ENCODE results near the gene DMAP1. TPM values are rescaled to one million over a fixed set of nuclear protein-coding genes. Genes with fewer than 3 reads are reported as not detected.
A peak's percentile ranks its signal among the peaks of the same experiment; 100 is the strongest.
"Not testable (repeated sequence)": the region's sequence is repeated elsewhere in the genome, so short reads cannot be mapped to it uniquely, and the experiment has no call there.

DMAP1 gene, protein sequence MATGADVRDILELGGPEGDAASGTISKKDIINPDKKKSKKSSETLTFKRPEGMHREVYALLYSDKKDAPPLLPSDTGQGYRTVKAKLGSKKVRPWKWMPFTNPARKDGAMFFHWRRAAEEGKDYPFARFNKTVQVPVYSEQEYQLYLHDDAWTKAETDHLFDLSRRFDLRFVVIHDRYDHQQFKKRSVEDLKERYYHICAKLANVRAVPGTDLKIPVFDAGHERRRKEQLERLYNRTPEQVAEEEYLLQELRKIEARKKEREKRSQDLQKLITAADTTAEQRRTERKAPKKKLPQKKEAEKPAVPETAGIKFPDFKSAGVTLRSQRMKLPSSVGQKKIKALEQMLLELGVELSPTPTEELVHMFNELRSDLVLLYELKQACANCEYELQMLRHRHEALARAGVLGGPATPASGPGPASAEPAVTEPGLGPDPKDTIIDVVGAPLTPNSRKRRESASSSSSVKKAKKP
- total RNA-seq (2014; rRNA removed; shearing (Covaris generic)): 8.8 and 9.7 TPM in 2 replicates

DNA sequence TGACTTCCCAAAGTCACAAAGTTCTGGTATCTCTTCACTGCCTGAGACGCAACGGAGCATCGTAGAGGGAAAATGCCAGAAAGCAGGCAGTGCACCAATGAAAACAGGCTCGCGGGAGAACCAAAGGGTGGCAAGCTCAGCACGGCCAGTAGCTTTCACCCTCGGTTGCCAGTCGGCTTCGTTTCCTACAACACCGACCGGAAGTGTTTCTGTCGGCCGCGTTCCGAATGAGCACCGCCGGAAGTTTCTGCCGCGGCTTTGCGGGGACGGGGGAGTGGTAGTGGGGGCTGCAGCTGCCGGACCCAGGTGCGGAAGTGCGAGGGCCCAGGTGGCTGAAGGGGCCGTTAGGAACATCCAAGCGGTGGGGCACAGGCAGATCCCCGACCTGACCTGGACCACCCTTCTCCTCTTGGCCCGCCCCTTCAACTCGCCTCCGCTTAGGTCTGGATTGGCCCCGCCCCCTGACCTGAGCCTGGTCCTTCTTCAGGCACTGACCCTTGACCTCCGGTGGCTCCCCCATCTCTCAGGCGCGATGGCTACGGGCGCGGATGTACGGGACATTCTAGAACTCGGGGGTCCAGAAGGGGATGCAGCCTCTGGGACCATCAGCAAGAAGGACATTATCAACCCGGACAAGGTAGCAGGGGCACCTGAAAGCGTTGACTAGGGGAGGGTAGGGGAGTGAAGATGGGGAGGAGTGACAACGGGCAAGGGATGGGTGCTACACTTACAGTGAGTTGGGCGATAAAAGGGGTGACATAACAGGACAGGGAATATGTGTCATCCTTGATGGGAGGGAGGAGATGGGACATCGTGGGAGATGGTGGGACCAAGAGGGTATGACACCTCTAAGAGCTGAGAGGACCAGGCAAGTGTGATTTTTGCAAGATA, at the start of gene DMAP1:
Gene DMAP1, plus strand, starts transcription at position 250 of the 891 bp plus-strand sequence. Its CDS starts 283 bp downstream, at position 533.
- peak; percentile 82 for DNase-seq (ENCODE audit: low read depth)

DNA sequence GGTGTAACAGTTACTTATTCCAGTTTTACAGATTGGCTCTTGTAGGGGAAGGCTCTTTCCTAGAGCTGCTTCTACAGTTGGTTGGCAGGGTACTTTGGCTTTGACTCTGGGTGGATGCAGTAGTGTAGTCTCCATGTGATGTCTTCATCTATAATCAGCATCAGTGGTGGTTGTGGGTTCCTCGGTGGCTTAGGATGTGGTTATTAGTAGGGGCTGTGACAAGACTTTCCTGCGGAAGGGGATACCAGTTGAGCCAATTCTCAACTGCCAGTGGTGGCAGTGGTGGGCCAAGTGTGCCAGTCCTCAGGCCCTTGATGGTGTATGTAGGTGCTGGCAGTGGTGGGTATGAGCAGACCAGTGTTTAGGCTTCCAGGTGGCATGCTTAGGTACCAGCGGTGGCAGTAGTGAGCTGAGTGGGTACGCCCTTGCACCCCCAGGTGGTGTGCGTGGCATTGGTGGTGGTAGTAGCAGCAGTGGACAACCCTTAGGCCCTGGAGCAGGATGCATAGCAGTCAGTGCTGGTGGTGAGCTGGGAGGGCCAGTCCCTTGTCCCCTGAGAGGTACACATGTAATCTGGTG, 44.7 kb upstream of the DMAP1 start:
- DNase-seq (ENCODE audit: low read depth): no peak

- DNase-seq (ENCODE audit: low read depth): peak; percentile 26
Measured at GRCh38 chr1:44170281-44170823, 42.9 kb upstream of the DMAP1 start.

DNA sequence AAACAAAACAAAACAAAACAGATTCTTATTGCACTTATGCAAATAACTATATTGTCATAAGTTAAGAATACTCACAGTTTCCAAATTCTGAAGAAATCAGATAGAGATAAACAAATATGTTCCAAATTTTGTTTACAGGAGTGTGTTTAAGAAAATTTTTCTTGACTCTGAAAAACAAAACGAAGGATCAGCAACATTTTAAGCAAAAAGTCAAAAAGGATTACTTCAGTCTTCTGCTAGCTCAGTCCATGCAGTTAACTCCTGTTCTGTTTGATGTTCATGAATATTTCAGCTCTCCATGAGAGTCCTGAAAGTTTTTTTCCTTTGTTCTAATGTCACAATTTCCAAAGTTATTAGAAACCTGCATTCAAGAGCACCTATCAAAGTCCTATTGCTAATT, 38.6 kb upstream of the DMAP1 start:
- no peak for DNase-seq (ENCODE audit: low read depth)

- no peak for DNase-seq (ENCODE audit: low read depth)
Measured at GRCh38 chr1:44200336-44200735, 12.9 kb upstream of the DMAP1 start.

DNA sequence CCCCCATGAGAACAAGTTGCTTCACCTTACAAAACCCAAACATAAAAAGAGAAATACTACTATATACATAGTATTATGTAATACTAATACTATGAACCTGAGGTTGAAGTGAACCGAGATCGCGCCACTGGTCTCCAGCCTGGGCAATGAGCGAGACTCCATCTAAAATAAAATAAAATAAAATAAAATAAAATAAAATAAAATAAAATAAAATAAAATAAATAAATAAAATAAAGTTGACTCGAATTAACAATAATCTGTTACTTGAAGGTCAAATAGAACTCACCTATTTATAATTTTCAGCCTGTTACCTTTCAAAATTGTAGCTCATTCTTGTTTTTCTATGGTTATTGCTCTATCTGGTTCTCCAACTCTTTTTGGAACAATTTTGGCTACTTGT, 6.7 kb upstream of the DMAP1 start:
- DNase-seq (ENCODE audit: low read depth): not testable (repeated sequence)

DNA sequence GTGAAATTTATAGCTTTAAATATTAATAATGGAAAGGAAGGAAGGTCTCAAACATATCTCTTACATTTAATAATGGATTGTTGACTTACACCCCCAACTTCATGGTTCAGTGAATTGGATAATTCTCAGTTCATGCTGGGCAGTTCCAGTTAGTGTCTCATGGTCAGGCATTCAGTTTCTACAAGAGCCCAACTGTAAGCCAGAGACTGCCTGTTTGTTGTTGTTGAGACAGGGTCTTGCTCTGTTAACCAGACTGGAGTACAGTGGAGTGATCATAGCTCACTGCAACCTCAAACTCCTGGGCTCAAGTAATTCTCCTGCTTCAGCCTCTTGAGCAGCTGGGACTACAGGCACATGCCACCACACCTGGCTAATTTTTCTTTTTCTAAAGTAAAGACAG, 5.0 kb upstream of the DMAP1 start:
- DNase-seq (ENCODE audit: low read depth): no peak

GRCh38 chr1:44210595-44210994, 2.7 kb upstream of the DMAP1 start:
- DNase-seq (ENCODE audit: low read depth): no peak

DNA sequence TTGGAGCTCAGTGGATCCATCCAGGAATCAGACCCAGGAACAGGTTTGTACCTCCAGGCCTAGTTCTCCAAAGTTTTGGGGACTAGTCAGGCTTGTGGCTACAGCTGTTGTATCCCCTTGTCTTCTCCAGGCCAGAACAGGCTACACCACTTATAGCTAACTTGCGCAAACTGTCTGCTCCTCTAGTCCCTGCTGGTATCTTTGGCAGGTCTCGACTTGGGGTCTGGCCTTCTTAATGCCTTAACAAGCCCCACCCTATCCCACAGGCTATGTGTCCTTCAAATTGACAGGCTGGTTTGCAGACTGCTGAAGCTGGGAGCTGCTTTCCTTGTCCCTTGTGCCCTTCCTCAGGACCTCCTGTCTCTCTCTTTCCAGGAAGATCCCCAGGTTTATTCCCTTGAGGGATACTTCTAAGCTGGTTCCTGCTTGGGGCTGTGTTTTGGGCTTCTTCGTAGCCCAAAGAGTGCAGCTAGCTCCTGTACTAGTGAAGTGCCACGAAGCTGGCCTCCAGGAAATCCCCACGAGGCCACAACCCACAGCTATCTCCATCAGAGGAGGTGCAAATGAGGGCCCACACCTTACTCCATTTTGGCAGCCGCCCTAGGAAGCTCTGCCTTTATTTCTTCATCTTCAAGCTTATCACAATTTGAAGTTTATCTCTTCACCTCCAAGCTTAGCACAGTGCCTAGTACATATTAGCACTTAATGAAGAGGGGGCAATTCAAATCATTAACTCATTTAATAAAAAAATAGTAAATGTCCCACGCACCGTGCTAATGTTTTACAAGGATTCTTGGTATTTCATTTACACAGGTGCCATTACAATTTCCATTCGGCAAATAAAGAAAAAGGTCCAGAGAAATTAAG, 683 bp upstream of the DMAP1 start:
- no peak for DNase-seq (ENCODE audit: low read depth)

DNA sequence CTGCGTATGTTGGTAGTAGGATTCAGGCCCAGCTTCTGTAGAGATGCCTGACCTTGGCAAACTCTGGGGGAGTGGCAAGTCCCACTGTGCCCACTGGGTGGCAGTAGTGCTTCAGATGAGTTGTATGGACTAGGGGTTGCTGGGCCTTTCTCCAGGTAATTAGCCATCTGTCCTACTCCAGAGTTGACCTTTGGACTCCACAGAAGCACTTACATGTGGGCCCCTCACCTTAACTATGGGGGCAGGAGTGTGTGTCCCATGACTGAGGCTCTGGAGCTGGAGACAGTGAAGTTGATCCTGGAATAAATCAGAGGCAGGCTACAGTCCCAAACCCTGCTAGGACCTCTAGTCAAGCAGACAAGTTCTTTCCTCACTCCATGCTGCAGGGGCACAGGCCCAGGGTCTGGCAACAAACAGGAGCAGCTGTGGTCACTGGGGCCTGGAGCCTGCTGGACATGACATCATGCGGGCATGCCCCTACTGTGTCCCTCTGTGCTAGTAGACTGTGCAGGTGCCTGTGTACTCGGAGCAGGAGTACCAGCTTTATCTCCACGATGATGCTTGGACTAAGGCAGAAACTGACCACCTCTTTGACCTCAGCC, 4.6 kb downstream of the DMAP1 start:
- peak; percentile 55 for DNase-seq (ENCODE audit: low read depth)

DNA sequence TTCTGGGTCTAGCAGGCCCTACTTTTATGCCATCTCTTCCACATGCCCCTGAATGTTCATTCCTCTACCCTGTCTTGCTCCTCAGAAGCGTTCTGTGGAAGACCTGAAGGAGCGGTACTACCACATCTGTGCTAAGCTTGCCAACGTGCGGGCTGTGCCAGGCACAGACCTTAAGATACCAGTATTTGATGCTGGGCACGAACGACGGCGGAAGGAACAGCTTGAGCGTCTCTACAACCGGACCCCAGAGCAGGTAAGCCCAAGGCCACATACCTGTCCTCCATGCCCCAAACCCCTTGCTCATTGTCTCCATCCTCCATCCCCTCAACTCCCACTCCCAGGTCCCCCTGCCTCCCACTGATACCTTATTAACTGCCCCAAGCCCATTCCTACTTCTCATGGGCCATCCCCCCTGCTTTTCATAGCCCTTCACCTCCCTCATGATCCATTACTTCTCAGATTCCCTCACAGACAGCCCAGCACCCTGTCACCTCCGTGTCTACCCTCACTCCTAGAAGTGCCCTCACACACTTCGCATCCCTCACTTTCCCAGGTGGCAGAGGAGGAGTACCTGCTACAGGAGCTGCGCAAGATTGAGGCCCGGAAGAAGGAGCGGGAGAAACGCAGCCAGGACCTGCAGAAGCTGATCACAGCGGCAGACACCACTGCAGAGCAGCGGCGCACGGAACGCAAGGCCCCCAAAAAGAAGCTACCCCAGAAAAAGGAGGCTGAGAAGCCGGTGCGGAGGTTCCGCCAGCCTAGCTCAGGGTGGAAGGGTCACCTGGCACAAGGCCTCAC, 5.4 kb downstream of the DMAP1 start:
- DNase-seq (ENCODE audit: low read depth): no peak

DNA sequence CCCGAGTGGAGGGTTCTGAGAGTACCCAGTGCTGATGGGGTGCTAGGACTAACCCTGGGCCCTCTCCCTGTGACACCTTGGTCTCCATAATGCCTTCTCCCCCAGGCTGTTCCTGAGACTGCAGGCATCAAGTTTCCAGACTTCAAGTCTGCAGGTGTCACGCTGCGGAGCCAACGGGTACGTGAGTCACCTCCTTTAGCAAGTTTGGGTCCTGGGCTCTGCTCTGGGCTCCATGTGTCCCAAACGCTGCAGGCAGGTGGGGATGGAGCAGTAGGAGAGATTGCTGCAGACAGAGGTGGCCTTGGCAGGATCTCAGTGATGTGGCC, 6.0 kb downstream of the DMAP1 start:
- no peak for DNase-seq (ENCODE audit: low read depth)

DNA sequence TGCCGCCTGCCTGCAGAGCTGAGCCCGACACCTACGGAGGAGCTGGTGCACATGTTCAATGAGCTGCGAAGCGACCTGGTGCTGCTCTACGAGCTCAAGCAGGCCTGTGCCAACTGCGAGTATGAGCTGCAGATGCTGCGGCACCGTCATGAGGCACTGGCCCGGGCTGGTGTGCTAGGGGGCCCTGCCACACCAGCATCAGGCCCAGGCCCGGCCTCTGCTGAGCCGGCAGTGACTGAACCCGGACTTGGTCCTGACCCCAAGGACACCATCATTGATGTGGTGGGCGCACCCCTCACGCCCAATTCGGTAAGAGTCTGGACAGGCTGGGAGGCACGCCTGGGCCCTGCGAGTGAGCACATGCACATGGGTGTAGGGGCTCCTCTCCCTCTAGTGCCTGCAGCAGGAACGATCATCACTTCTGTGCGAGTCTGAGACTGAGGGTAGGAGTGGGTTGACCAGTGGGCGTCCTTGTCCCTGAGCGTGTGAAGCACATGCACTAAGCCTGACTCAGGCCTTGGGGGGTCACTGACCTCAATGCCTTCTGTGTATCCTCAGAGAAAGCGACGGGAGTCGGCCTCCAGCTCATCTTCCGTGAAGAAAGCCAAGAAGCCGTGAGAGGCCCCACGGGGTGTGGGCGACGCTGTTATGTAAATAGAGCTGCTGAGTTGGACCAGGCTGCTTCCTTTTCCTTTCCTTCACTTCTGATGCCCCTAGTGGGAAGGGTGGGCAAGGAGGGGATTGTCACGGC, 6.9 kb downstream of the DMAP1 start:
- no peak for DNase-seq (ENCODE audit: low read depth)

DNA sequence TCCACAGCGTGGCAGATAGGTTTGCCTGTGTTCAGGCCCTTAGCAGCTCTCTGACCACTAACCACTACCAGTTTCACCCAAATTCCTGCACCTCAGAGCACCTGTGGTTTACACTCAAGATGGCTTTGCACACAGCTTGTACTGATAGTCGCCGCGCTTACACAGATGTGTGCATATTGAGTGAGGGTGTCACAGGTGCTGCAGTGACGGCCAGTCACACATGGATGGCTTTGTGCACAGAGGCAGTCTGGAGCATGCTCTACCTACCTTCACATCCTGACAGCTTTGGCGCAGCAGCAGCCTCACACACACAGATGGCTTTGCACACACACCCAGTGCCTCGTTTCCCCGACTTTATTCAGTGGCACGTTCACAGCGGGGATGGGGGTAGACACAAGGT, 7.5 kb downstream of the DMAP1 start:
- DNase-seq (ENCODE audit: low read depth): no peak

GRCh38 chr1:44221769-44222168, 8.5 kb downstream of the DMAP1 start:
- DNase-seq (ENCODE audit: low read depth): no peak

DNA sequence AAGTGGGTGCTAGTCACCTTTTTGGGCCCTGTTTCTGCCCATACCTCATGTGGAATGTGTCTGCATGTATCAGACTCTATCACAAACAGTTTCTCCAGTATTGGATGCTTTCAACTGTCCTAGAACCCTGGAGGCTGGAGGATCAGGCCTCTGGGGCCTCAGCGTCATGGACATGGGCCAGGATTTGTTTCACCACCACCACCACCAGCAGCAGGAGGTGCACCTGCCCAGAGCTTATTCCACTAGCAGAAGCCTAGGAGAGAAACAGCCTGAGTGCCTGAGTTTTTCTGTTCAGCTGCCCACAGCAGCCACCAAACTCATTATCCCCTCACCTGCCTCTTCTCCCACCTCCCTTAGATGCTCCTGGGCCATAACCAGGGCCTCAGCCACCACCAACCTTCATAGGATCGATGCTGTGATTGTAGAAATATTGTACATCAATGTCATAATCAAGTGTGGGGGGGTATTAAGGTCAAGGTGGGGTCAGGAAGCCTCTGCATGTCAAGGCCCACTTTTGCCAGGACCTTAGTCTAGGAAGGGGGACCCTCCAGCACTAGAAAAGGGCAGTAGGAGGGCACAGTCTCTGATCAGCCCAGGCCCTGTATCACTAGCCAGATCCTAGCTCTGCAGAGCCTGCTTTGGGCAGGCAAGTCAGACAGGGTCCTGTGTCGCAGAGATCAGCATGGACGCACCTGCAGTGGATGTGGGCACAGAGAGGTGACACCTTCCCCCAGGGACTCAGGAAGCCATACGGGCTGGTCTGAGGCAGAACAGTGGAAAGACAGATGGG, 9.3 kb downstream of the DMAP1 start:
- no peak for DNase-seq (ENCODE audit: low read depth)

- DNase-seq (ENCODE audit: low read depth): no peak
Measured at GRCh38 chr1:44223187-44223610, 9.9 kb downstream of the DMAP1 start.

DNA sequence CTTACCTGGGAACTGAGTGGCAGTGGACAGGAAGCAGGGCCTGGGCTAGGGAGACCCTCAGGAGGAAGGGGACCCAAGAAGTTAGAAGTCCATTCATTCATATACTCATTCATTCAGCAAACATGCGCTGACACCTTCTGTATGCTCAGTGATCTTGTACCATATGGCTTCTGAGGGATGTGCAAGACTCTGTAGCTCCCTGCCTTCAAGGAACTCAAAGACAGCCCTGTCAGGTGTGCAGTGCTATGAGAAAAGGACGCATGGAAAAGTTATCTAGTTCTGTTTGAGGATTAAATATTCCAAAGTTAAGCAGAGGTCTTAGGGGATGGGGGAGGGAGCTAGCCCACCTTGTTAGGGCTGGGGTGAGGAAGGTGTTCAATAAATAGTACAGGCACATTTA, 12.5 kb downstream of the DMAP1 start:
- no peak for DNase-seq (ENCODE audit: low read depth)
